SK-N-SH (cell line): ENCODE results near the gene RCAN2. TPM values are rescaled to one million over a fixed set of nuclear protein-coding genes. Genes with fewer than 3 reads are reported as not detected.

Experiments used
- CTCF ChIA-PET: fragments of 300-600, 350-600 bp; formaldehyde crosslinking; extraction: SDS; loops from one replicate; lab custom pipeline; 2021; lab: Yijun Ruan, JAX
- POLR2A ChIA-PET: fragments of 350-600 bp; sonication (Branson Sonifier 250); formaldehyde crosslinking; extraction: SDS; loops from one replicate; lab custom pipeline; 2020; ENCODE audit warnings: antibody characterized with exemption, inconsistent platforms; lab: Yijun Ruan, JAX
- DNase-seq: peaks from one replicate; pipeline ENCODE4 v3.0.0; 2012
- H2AFZ ChIP-seq: fragments of 200-600 bp; sonication (generic); 2 replicates; pipeline ENCODE4 v1.8.1; 2016; ENCODE audit warnings: antibody characterized with exemption, mild to moderate bottlenecking, low read depth
- H3F3A ChIP-seq: fragments of 200-600 bp; sonication (generic); replicated peaks from 2 replicates; pipeline ENCODE3; 2016; ENCODE audit warnings: antibody characterized with exemption, mild to moderate bottlenecking; ENCODE audit not compliant: insufficient read depth
- H3K27ac ChIP-seq, 2 experiments: fragments of 200-500 bp in 1 of 2; fragments of 200-600 bp in 1 of 2; sonication (Bioruptor generic) in 1 of 2; sonication (generic), shearing (Covaris generic) in 1 of 2; 2 replicates each; pipeline versions ENCODE4 v1.5.1 to v1.6.1; 2014 to 2016; ENCODE audit warnings: low read depth in 2 of 2, inconsistent platforms in 1 of 2, low read length in 1 of 2, mild to moderate bottlenecking in 1 of 2, mixed read lengths in 1 of 2
- H3K27me3 ChIP-seq: fragments of 200-600 bp; sonication (generic), shearing (Covaris generic); 2 replicates; pipeline ENCODE4 v1.6.1; 2016; ENCODE audit warnings: mixed run types; ENCODE audit not compliant: insufficient read depth
- H3K36me3 ChIP-seq, 2 experiments: fragments of 200-500 bp in 1 of 2; fragments of 200-600 bp in 1 of 2; sonication (Bioruptor generic) in 1 of 2; sonication (generic) in 1 of 2; replicated peaks in 1 of 2; 2 replicates each; pipeline versions ENCODE3 to v1.5.1; 2014 to 2016; ENCODE audit warnings: low read length in 1 of 2, mild to moderate bottlenecking in 1 of 2; ENCODE audit not compliant: insufficient read depth in 2 of 2, control insufficient read depth in 1 of 2
- H3K4me1 ChIP-seq, 2 experiments: fragments of 200-500 bp in 1 of 2; fragments of 200-600 bp in 1 of 2; sonication (Bioruptor generic) in 1 of 2; sonication (generic), shearing (Covaris generic) in 1 of 2; 2 replicates each; pipeline versions ENCODE4 v1.5.1 to v1.6.1; 2014 to 2016; ENCODE audit warnings: low read depth in 1 of 2, low read length in 1 of 2, mixed run types in 1 of 2; ENCODE audit not compliant: insufficient read depth in 2 of 2, control insufficient read depth in 1 of 2
- H3K4me2 ChIP-seq: fragments of 200-600 bp; sonication (generic), shearing (Covaris generic); 2 replicates; pipeline ENCODE4 v1.6.1; 2017; ENCODE audit warnings: mixed run types
- H3K4me3 ChIP-seq, 2 experiments: fragments of 200-500 bp in 1 of 2; fragments of 200-600 bp in 1 of 2; sonication (Bioruptor generic) in 1 of 2; sonication (generic), shearing (Covaris generic) in 1 of 2; 2 replicates each; pipeline versions ENCODE4 v1.5.1 to v1.8.1; 2014 to 2016; ENCODE audit warnings: low read depth in 2 of 2, inconsistent platforms in 1 of 2, low read length in 1 of 2, mild to moderate bottlenecking in 1 of 2, mixed read lengths in 1 of 2, moderate library complexity in 1 of 2
- H3K79me2 ChIP-seq: fragments of 200-600 bp; sonication (generic); 2 replicates; pipeline ENCODE4 v1.8.1; 2017; ENCODE audit warnings: mild to moderate bottlenecking; ENCODE audit not compliant: insufficient read depth
- H3K9ac ChIP-seq: fragments of 200-600 bp; sonication (generic); 2 replicates; pipeline ENCODE4 v1.6.1; 2017; ENCODE audit warnings: mixed run types
- H3K9me2 ChIP-seq: fragments of 200-600 bp; sonication (generic); 2 replicates; pipeline ENCODE4 v1.6.1; 2017; ENCODE audit warnings: mixed run types
- H3K9me3 ChIP-seq: fragments of 200-600 bp; sonication (generic); 2 replicates; pipeline ENCODE4 v1.6.1; 2017; ENCODE audit warnings: mixed run types, mild to moderate bottlenecking, moderate library complexity
- H4K20me1 ChIP-seq: fragments of 200-600 bp; sonication (generic); 2 replicates; pipeline ENCODE4 v1.6.1; 2017; ENCODE audit warnings: mild to moderate bottlenecking, mixed run types; ENCODE audit not compliant: insufficient read depth
- EP300 ChIP-seq, 2 experiments: IDR thresholded peaks; 2 replicates each; pipeline versions ENCODE4 v1.4.0 to v1.6.1; 2012; ENCODE audit warnings: borderline replicate concordance in 1 of 2, low read depth in 1 of 2, low read length in 1 of 2
- FOSL2 ChIP-seq: IDR thresholded peaks from 2 replicates; pipeline ENCODE4 v1.4.0; 2012; ENCODE audit warnings: low read depth, mild to moderate bottlenecking, moderate library complexity, borderline replicate concordance
- FOXJ3 ChIP-seq: sonication (generic); formaldehyde crosslinking; IDR thresholded peaks from 2 replicates; pipeline ENCODE4 v1.5.1; 2020; ENCODE audit warnings: mild to moderate bottlenecking, missing genetic modification reagents
- GABPA ChIP-seq: IDR thresholded peaks from 2 replicates; pipeline ENCODE4 v1.4.0; 2012; ENCODE audit warnings: low read depth, mild to moderate bottlenecking
- GATA2 ChIP-seq: sonication (generic); formaldehyde crosslinking; IDR thresholded peaks from 2 replicates; pipeline ENCODE4 v1.5.0; 2020; ENCODE audit warnings: mild to moderate bottlenecking, missing genetic modification reagents
- JUND ChIP-seq: IDR thresholded peaks from 2 replicates; pipeline ENCODE4 v1.4.0; 2012
- MAX ChIP-seq: IDR thresholded peaks from 2 replicates; pipeline ENCODE4 v1.4.0; 2012; ENCODE audit warnings: low read depth
- POLR2AphosphoS5 ChIP-seq: IDR thresholded peaks from 2 replicates; pipeline ENCODE4 v1.6.1; 2012; ENCODE audit warnings: low read depth, low read length
- RAD21 ChIP-seq: IDR thresholded peaks from 2 replicates; pipeline ENCODE4 v1.6.1; 2012; ENCODE audit warnings: mild to moderate bottlenecking, low read length
- RFX5 ChIP-seq: IDR thresholded peaks from 2 replicates; pipeline ENCODE4 v1.6.1; 2012; ENCODE audit warnings: mild to moderate bottlenecking, improper control_type of control experiment, low read length
- RXRA ChIP-seq: IDR thresholded peaks from 2 replicates; pipeline ENCODE4 v1.4.0; 2012; ENCODE audit warnings: low read depth, mild to moderate bottlenecking, borderline replicate concordance
- SIN3A ChIP-seq: IDR thresholded peaks from 2 replicates; pipeline ENCODE4 v1.6.1; 2012; ENCODE audit warnings: low read depth, mild to moderate bottlenecking, low read length, moderate library complexity, borderline replicate concordance
- SMC3 ChIP-seq: IDR thresholded peaks from 2 replicates; pipeline ENCODE4 v1.6.1; 2012; ENCODE audit warnings: low read depth, low read length, improper control_type of control experiment
- WGBS: methylation state at CpG from one replicate; pipeline ENCODE4 v1.1.6; 2017; ENCODE audit warnings: low lambda C conversion rate; 5-methylcytosine and 5-hydroxymethylcytosine counted together
- polyA plus RNA-seq, 3 experiments: library from polyadenylated mRNA; depleted of rRNA; stranded (reverse); fragments of >200 nt; gene quantifications; 2 replicates each; pipeline ENCODE4 v1.2.3, GENCODE V29; 2012
- TF ChIP-seq, protein P1 (sequence below): fragments of 150-350 bp; IDR thresholded peaks from 2 replicates; pipeline ENCODE4 v1.6.1; 2017; ENCODE audit warnings: antibody characterized with exemption, low read length, low read depth, borderline replicate concordance
- TF ChIP-seq, protein P2 (sequence below): IDR thresholded peaks from 2 replicates; pipeline ENCODE4 v1.4.0; 2012; ENCODE audit warnings: low read depth, borderline replicate concordance
- TF ChIP-seq, protein P3 (sequence below): fragments of 150-350 bp; IDR thresholded peaks from 2 replicates; pipeline ENCODE4 v1.6.1; 2016; ENCODE audit warnings: mild to moderate bottlenecking, low read depth, low read length

The RCAN2 gene
- polyA plus RNA-seq, 1 of the 3 experiments (the other 2 are of a cell fraction), result not detected

DNA sequence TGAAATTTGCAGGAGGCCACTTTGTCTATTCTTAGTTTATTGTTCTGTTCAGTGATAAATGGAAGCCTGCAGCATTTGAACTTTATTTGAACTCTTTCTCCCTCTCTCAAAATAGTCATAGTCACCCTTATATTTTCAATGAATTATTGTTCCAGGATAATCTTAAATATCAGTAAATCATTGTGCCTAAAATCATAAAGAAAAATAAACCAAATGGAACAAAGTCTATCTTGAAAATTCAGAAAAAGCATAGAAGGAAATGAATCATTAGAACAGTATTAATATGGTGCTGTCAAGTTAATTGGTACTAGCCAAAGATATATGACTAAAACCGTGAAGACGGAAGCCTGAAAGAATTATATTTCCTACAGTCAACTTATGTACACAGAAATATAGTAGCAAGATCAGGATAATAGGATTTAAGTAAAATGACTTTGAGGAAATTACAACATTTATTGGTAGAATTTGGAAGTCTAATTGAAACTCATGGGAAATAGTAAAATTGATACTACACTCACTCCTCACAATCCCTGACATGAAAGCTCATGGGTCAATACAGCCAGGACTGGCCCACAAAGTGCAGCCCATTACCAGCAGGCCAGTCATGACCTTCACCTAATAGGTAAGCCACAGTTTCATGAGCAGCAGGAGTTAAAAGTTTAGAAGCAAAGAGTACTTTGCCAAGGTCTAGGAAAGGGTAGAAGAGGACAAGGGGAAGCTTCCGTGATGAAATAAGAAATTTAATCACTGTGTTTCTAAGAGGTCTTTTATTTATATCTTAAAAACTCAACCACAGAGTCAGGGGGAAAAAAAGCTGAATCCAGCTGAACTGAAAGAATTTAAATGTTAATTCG, 200.6 kb downstream of the RCAN2 start:
- H3K79me2 ChIP-seq, result no peaks in the 10 kb centered on the region
- H3K9me3 ChIP-seq, result no peaks in the 10 kb centered on the region
- no peak for DNase-seq
- H3K27ac ChIP-seq, result no peak overlapping the region
- WGBS, result 6% methylated on average over 4 of the region's 4 CpGs
- no peak overlapping the region for H3K9ac ChIP-seq
- CTCF ChIA-PET, result interaction anchor here (0.8 kb wide), 1 partner anchor 42 kb away, joined by 5 read pairs; no protein-coding TSS in a partner anchor
- POLR2A ChIA-PET, result no interaction called here
- no peaks in the 10 kb centered on the region for H4K20me1 ChIP-seq
- H3K36me3 ChIP-seq, result no peaks in the 10 kb centered on the region
- H2AFZ ChIP-seq, result no peak overlapping the region
- H3K4me2 ChIP-seq, result no peak overlapping the region
- H3F3A ChIP-seq, result no peaks in the 10 kb centered on the region
- no peaks in the 10 kb centered on the region for H3K9me2 ChIP-seq
- H3K27me3 ChIP-seq, result peaks cover 4% of the 10 kb centered on the region; the same call in 1 of the 2 replicates
- no peak overlapping the region for H3K4me3 ChIP-seq
- TF ChIP-seq JUND (no peak), EP300 (IDR thresholded peaks at IDR 0.05; ENCODE audit: borderline replicate concordance in 1 of 2, low read depth in 1 of 2, low read length in 1 of 2) (no peak), FOSL2 (no peak), SMC3 (no peak), RFX5 (no peak), RAD21 (no peak), FOXJ3 (CRISPR knock-in tag) (no peak), GABPA (no peak), GATA2 (CRISPR knock-in tag) (no peak), RXRA (no peak), POLR2AphosphoS5 (no peak), SIN3A (no peak), MAX (no peak)
- TF ChIP-seq, protein P1, sequence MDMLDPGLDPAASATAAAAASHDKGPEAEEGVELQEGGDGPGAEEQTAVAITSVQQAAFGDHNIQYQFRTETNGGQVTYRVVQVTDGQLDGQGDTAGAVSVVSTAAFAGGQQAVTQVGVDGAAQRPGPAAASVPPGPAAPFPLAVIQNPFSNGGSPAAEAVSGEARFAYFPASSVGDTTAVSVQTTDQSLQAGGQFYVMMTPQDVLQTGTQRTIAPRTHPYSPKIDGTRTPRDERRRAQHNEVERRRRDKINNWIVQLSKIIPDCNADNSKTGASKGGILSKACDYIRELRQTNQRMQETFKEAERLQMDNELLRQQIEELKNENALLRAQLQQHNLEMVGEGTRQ, result no peak
- TF ChIP-seq, protein P2, sequence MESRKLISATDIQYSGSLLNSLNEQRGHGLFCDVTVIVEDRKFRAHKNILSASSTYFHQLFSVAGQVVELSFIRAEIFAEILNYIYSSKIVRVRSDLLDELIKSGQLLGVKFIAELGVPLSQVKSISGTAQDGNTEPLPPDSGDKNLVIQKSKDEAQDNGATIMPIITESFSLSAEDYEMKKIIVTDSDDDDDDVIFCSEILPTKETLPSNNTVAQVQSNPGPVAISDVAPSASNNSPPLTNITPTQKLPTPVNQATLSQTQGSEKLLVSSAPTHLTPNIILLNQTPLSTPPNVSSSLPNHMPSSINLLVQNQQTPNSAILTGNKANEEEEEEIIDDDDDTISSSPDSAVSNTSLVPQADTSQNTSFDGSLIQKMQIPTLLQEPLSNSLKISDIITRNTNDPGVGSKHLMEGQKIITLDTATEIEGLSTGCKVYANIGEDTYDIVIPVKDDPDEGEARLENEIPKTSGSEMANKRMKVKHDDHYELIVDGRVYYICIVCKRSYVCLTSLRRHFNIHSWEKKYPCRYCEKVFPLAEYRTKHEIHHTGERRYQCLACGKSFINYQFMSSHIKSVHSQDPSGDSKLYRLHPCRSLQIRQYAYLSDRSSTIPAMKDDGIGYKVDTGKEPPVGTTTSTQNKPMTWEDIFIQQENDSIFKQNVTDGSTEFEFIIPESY, result no peak
- TF ChIP-seq, protein P3, sequence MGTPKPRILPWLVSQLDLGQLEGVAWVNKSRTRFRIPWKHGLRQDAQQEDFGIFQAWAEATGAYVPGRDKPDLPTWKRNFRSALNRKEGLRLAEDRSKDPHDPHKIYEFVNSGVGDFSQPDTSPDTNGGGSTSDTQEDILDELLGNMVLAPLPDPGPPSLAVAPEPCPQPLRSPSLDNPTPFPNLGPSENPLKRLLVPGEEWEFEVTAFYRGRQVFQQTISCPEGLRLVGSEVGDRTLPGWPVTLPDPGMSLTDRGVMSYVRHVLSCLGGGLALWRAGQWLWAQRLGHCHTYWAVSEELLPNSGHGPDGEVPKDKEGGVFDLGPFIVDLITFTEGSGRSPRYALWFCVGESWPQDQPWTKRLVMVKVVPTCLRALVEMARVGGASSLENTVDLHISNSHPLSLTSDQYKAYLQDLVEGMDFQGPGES, result no peak
- no peaks in the 10 kb centered on the region for H3K4me1 ChIP-seq
